GM20431 (cell line): Measurements from ENCODE around the gene PGS1.
"Not testable (repeated sequence)": the region's sequence is repeated elsewhere in the genome, so short reads cannot be mapped to it uniquely, and the experiment has no call there.

ENCODE experiments used
- in situ Hi-C: fragments of 300-500 bp; cut with MseI, MboI; formaldehyde crosslinking; loops from one replicate; pipeline ENCODE4 v1.15.0; 2020; ENCODE audit warnings: low sequenced_read_pairs; ENCODE audit not compliant: unreplicated experiment

Gene PGS1, protein sequence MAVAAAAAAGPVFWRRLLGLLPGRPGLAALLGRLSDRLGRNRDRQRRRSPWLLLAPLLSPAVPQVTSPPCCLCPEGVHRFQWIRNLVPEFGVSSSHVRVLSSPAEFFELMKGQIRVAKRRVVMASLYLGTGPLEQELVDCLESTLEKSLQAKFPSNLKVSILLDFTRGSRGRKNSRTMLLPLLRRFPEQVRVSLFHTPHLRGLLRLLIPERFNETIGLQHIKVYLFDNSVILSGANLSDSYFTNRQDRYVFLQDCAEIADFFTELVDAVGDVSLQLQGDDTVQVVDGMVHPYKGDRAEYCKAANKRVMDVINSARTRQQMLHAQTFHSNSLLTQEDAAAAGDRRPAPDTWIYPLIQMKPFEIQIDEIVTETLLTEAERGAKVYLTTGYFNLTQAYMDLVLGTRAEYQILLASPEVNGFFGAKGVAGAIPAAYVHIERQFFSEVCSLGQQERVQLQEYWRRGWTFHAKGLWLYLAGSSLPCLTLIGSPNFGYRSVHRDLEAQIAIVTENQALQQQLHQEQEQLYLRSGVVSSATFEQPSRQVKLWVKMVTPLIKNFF

DNA sequence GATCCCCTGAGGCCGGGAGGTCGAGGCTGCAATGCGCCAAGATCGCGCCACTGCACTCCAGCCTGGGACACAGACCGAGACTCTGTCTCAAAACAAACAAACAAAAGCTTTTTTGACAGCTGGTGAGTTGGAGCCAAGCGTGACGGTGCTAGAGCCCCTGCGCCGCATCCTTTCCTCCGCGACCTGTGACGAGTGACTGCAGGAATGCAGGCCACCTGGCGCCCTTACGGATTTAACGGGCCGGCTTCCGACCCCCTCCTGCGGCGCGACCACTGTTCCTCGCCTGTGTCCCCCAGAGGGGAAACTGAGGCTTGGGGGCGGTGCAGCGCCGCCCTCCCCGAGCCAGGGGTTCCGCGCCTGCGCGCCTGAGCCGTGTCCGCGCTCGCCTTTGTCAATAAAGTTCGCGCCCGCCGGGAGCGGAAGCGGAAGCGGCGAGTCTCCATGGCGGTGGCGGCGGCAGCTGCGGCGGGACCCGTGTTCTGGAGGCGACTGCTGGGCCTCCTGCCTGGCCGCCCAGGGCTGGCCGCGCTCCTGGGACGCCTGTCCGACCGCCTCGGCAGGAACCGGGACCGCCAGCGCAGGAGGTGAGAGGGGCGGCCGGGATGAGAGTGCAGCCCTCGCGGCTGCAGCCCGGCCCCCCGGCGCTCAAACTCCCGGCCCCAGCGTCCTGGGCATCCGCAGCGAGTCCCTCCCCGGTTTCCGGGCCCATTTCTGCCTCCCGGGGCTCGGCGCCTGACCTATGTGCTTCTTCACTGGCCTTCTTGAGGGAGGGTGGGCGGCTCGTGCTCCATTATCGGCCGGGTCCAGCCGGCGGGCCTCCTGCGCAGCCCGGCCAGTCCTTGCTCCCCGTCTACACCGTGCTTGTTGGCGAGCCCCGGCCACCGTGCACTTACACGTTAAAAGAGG lies at the start of gene PGS1:
Gene PGS1, plus strand, starts transcription at position 425 of the 906 bp plus-strand sequence. Its CDS starts 17 bp downstream, at position 442.
- in situ Hi-C loops = no loop called here

DNA sequence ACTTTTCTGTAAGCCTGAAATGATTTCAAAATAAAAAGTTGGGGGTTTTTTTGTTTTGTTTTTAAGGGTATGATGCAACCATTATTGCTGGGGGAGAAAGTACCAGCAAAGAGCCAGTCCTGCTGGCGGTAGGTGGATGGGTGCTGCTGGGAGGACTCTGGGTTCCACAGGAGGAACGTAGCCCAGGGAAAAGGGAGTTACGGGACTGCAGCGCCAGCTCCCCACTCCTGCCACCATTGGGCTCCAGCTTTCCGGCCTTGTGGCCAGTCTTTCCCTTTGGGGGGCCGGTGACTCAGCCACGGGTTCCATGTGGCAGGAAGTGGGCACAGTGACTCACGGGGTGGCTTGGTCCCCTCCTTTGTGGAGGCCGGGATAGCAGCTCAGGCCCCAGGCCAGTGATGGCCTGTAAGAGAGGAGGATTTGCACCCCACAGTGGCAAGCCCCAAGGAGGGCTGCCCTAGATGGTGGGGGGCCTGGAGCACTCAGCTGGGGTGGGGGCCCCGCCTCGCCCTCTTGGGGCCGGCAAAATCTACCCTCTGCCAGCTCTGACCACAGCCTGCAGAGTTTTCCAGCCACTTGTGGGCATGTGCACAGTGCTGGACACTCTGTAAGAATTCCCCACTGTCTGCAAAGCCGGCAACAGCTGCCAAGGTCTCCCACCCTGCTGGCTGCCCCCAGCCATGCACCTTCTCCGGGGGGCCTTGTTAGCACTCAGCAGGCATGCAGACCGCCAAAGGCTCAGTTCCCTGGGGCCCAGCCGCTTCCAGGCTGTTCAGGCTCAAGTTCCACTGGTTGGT lies 49.0 kb upstream of the PGS1 start:
- in situ Hi-C loops = no loop called here

DNA sequence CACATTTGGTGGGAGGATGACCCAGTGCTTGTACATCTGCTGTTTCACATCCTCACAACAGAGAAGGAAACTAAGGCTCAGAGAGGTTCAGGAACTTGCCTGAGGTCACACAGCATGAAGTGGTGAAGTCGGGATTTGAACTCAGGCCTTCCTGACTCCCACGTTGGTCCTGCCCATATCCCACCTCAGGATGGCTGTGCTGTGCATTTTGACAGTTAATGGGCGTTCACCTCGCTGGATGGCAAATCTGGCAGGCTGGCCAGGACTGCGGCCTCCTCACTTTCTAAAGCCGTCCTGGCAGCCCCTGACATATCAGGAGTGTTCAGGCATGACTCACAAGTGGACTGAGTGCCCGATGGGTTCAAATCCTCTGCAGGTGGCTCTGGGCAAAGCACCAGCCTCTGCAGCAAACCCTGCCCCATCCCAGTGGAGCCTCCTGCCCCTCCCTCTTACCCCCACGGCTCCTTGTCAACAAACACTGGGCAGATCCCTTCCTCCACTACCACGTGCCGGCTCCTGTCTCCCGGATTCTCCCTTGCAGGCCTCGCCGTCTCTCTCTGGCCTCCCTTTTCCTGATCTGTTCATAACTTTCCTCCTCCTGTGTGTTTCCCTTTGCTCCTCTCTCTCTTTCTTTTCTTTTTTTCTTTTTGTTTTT lies 47.8 kb upstream of the PGS1 start:
- in situ Hi-C loops = no loop called here

DNA sequence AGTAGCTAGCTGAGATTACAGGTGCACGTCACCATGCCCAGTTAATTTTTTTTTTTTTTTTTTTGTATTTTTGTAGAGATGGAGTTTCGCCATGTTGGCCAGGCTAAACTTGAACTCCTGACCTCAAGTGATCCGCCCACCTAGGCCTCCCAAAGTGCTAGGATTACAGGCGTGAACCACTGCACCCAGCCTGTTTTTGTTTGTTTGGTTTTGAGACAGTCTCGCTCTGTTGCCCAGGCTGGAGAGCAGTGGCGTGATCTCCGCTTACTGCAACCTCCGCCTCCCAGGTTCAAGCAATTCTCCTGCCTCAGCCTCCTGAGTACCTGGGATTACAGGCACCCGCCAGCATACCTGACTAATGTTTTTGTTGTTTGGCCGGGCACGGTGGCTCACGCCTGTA lies 47.1 kb upstream of the PGS1 start:
- in situ Hi-C loops = not testable (repeated sequence)

DNA sequence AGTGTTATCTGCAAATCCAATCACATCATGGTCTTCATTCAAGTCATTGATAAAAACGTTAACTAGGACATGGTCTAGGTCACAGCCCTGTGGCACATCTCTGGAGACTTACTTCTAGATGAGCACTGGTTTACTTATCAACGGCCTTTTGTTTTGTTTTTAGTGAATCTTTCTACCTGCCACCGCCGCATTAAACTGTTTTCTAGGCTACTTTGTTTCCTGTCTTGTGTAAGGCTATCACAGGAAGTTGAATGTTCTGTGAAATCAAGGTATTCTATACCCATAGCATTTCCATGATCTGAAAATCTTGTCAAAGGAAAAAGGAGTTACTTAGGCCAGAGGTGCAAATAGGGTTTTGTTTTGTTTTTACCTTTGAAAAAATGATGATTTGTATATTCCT lies 45.5 kb upstream of the PGS1 start:
- in situ Hi-C loops = no loop called here

DNA sequence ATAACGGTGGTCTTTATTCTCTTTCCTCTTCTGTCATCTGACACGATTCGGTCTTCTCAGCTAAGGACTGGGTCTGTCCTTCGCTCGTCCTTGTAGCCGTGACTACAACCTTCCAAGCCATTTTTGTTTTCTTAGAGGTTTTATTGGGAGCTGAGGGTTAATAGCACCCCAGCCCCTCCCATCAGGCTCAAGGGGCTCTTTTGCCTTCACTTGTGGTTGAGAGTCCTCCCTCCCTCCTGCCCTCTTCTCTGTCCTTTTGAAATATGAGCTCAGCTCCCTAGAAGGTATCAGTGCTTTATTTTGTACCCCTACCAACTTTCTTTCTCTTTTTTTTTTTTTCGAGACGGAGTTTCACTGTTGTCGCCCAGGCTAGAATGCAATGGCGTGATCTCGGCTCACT lies 43.2 kb upstream of the PGS1 start:
- in situ Hi-C loops = no loop called here

DNA sequence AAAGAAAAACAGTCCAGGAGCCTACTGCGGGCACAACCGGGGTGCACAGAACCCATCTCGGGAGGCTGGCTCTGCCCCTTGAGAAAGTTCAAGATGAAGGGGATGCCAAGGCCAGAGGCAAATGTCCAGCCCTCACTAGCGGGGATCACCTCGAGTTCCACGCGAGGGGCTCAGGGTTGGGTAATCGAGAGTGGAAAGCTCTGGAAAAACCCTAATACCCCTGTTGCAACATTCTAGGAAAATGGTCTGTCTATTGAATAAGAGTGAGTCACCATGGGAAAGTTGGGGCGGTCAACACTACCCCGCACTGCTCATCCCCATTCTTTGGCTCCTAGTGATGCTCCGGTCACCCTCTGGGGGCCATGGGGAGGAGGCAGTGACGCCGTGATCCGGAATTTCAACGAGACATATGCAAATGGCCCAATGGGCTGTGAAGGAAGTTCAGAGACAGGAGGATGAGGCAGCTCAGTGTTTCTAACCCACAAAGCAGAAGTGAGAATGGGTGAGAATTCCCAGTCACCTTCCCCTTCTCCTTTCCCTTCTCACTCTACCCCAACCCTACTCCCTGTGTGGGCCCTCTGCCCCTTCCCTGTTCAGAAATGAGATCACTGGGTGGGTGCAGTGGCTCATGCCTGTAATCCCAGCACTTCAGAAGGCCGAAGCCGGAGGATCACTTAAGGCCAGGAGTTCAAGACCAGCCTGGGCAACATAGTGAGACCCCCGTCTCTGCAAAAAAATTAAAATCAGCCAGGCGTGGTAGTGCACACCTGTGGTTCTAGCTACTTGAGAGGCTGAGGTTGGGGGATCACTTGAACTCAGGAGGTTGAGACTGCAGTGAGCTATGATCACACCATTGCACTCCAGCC lies 41.0 kb upstream of the PGS1 start:
- in situ Hi-C loops = no loop called here

DNA sequence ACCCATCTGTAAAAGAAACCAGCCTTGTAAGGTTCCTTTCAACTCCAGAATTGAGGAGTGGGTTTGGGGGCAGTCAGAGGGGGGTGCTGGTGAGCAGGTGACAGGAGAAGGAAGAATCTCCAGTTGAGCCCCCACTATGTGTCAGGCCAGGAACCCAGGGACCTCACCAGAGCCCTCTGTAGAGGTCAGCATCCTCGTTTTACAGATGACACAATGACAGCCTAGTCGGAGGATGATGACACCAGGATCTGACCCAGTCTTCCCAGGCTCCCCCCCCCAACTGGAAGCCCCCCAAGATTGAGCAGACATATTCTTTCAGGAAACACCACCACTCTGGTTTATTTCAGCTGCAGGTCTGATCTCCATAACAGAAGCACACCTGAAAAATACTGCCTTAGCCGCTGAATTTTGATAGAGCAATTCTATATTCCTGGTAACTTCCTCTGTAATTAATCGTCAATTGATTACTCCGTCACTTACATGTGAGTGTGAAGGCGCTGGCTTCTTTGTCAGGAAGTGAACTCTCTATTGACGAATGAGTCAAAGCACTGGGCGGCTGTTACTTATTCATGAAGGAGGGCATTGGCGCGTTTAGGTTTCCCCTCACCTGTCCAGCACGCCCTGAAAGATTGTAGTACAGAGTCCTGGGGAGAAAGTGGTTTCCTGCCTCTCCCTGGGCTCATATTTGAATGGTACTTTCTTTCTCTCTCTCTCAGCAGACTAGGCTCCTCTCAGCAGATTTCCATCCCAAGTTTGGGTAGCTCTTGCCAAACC lies 39.8 kb upstream of the PGS1 start:
- in situ Hi-C loops = no loop called here

DNA sequence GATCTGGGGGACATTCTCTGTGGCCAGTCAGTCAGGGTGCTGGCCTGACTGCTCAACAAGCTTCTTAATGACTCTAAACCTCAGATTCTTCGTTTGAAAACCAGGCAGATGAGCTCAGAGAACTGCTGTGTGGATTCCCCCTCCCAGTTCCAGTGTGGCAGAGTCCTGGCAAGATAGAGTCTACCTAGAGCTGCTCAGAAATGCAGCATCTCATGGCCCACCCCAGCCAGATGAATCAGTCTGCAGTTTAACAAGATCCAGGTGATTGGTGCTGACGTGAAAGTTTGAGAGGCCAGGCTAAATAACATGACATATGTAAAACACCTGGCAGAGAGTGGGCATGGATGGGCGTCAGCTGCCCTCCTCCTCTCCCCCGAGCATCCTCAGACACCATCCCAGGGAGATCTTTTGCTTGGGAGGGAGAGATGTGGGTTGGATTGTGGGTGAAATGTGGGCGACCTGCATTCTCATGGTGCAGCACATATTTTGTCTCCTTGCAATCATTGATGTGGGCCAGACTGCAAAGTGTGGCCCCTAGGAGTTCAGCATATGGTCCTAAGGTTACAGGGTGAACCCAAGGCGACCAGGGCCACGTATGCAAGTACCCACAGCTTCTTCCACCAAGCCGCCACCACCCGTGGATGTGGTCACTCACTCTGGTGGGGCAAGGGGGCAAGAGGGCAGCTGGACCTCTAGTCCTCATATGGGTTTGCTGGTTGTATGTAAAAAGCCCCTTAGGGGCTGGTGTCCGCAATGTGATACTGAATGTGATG lies 38.1 kb upstream of the PGS1 start:
- in situ Hi-C loops = no loop called here

DNA sequence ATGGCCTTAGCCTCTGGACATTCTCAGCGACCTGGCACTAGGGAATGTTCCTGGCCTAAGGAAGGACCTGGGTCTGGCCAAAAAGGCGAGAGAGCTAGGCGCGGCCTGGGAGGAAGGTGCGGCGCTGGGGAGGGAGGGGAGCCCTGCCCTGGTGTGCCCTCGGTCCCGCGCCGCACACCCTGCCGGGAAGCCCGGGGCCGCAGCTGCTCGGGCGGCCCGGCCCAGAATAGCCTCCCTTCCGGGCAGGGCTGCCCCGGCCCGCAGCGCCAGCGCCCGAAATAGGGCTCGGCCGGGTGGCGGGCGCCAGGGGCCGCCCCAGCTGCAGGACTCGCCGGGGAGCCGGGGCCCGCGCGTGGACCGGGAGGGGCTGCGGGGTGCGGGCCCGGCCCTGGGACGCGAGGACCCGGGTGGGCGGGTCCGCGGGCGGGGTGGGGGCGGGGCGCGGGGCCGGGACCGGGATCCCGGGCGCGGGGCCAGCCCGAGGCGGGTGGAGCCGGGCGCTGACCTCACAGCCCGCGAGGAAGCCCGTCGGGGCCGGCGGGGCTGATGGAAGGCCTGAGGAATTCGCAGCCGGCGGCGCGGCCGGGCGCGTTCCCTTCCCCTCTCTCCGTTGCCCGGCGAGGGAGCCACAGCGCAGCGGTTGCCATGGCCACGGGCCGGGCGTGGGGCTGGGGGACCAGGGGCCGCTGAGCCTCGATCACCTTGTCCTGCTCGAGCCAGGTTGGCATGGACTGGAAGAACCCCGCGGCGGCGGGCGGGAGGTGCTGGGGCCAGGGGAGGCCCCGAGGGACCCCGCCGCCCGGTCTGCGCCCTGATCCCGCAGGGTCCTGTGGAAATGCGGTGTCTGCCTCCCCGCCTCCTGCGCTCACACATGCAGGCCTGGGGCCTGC lies 36.6 kb upstream of the PGS1 start:
- in situ Hi-C loops = no loop called here

DNA sequence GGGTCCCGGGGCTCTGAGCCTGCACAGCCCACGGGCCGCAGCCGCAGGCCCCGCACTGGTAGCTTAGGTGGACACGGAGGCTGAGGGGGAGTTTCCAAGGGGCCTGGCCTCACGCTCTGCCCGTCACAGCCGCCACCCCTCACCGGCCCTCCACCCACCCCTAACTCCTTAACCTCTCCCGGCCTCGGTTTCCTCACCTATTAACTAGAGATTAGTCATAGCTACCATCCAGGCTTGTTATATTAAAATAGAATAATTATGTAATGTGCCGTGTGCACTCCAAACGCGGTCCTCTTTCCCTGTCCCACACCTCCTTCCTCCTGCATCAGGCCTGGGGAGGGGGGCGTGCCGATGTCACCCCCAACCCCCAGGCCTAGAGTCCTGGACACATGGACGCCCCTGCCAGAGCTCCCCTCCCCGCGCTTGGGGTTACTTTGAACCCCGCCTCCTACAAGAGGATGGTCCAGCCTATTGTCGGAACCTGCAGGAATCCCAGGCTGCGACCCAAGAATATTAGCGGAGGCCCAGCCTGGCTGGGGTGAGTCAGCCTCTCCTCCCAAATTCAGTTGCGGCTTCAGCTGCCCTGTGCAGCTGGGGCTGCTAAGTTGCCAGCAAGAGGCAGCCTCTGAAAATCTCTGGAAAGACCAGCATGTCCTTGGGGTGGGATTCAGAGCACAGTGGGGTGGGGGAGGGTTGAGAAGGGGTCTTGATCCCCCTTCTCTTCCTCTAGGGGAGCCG lies 35.8 kb upstream of the PGS1 start:
- in situ Hi-C loops = no loop called here

DNA sequence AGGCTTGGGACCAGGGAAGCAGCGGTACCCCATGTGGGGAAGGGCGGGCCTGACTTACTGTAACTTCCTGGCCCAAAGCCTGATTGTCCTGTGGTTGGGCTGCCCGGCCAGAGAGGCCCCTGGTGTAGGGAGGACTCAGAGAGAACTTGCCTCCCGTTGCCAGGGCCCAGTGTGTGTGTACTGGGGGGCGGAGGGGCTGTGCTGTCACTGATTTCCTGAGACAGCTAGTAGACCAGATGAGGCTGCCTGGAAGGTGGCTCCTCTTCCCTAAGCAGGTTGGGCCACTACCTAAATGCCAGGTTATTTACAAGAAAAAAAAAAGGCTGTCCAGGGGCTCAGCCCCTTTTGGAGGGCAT lies 35.3 kb upstream of the PGS1 start:
- in situ Hi-C loops = no loop called here

DNA sequence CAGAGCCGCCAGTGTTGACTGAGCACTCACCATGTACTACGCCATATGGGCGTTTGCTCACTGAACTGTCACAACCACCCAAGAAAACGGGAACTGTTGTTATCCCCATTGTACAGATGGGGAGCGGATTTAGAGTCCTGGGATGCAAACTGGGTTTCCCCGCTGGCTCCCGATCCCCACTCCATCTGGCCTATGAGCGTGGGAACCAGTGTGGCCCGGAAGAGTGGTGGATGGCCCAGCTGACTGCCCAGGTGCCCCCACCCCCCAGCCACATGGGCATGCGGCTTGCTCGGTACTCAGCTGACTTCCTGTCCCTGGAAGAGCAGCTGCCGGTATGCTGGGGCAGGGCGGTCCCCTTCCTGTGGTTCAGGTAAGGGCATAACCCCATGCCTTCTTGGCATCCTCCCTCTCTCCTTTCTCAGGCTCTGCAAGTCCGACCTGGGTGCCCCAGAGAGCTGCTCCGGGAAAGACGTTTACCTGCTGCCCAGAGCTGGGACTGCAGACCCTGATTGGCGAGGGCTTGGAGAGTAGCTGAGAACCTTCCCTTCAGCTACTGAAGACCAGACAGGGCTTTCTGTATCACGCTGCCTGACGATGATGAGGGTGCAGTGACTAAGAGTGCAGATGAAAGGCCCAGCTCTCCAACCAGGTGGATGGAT lies 34.8 kb upstream of the PGS1 start:
- in situ Hi-C loops = no loop called here

DNA sequence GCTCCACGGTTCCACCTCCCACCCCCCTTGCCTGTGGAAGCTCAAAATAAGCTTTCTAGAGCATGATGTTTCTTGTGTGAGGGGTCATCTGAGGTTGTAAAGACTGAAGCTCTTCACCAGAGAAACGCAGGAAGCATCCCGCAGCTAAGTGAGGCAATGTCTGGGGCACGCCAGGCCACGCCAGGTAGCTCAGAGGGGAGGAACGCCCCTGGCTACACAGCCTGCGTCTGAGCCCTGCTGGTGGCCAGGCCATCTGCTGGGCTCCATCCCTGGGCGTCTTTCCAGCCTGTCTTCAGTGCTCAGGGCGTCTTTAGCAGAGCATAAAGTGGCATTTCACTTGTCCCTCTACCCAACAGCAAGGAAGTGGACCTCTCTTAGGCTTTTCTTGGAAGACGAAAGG lies 33.8 kb upstream of the PGS1 start:
- in situ Hi-C loops = no loop called here

DNA sequence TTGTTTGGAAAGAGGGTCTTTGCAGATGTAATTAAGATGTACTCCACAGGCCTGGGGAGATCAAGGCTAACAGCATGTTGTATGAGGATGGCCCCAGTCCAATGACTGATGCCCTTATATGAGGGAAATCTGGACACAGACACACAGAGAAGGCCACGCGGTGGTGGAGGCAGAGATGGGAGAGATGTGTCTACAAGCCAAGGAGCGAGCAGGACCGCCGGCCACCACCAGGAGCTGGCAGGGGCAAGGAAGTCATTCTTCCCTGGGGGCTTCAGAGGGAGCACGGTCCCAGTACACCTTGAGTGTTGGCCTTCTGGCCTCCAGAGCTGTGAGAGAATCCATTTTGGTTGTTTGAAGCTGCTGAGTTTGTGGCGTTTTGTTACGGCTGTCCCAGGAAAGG lies 33.3 kb upstream of the PGS1 start:
- in situ Hi-C loops = no loop called here
